Peyer's patch (tissue), 4 donors: ENCODE data around the gene NOL4L.

Experiments
- CTCF ChIP-seq, 6 experiments: fragments of 450-650 bp in 4 of 6; fragments of 200-600 bp in 2 of 6; sonication (generic) in 1 of 6; IDR thresholded peaks; one replicate each; pipeline ENCODE4 v1.5.1; 2017 to 2019; ENCODE audit warnings: antibody characterized with exemption in 6 of 6, mild to moderate bottlenecking in 3 of 6, moderate library complexity in 1 of 6
- POLR2A ChIP-seq, 2 donors: fragments of 450-650 bp; IDR thresholded peaks; one replicate each; pipeline ENCODE4 v1.5.1; 2017; ENCODE audit warnings: antibody characterized with exemption in 2 of 2, mild to moderate bottlenecking in 2 of 2, moderate library complexity in 2 of 2

GRCh38 chr20:32575805-32576204, 9.3 kb downstream of the NOL4L start:
- TF ChIP-seq CTCF (IDR thresholded peaks at IDR 0.05) (no peak), POLR2A (IDR thresholded peaks at IDR 0.05) (no peak)
